IMR-90 (cell line): ENCODE measurements around the gene COX10. TPM values are rescaled to one million over a fixed set of nuclear protein-coding genes. Genes with fewer than 3 reads are reported as not detected.
A peak's percentile ranks its signal among the peaks of the same experiment; 100 is the strongest.

Experiments
- ATAC-seq: fragments of 200-7000 bp; cut with Tn5 transposase; 2 replicates; pipeline ENCODE4 v1.9.1; 2020; ENCODE audit warnings: low read depth, mild to moderate bottlenecking, moderate library complexity
- BruUV-seq: library from RNA; stranded (reverse); fragments of 400-500 nt; replicated peaks from 2 replicates; lab custom pipeline; 2021; lab: Mats Ljungman, UMichigan
- CTCF ChIA-PET: fragments of 300-600 bp; formaldehyde crosslinking; extraction: SDS; loops from one replicate; lab custom pipeline; 2021; ENCODE audit warnings: antibody characterized with exemption; lab: Yijun Ruan, JAX
- POLR2A ChIA-PET: fragments of 300-600 bp; sonication (Branson Sonifier 250); formaldehyde crosslinking; loops from one replicate; lab custom pipeline; 2022; ENCODE audit warnings: antibody characterized with exemption; ENCODE audit not compliant: unreplicated experiment; lab: Charles Lee
- DNase-seq: peaks from one replicate; pipeline ENCODE4 v3.0.0; 2013
- H2AFZ ChIP-seq: replicated peaks from 2 replicates; pipeline ENCODE3; 2013; ENCODE audit warnings: low read length, mild to moderate bottlenecking; ENCODE audit not compliant: poor library complexity
- H2AK5ac ChIP-seq: 2 replicates; pipeline ENCODE4 v1.6.1; 2013; ENCODE audit warnings: low read depth, low read length, inconsistent platforms
- H2AK9ac ChIP-seq: replicated peaks from 2 replicates; pipeline ENCODE3; 2013; ENCODE audit warnings: mild to moderate bottlenecking, low read depth, low read length, moderate library complexity; ENCODE audit not compliant: poor library complexity
- H2BK120ac ChIP-seq: 2 replicates; pipeline ENCODE4 v1.6.1; 2013; ENCODE audit warnings: low read depth, low read length, inconsistent platforms
- H2BK15ac ChIP-seq: 3 replicates; pipeline ENCODE4 v1.6.1; 2013; ENCODE audit warnings: low read depth, low read length, inconsistent platforms
- H2BK20ac ChIP-seq: 2 replicates; pipeline ENCODE4 v1.6.1; 2013; ENCODE audit warnings: low read depth, mild to moderate bottlenecking, inconsistent platforms, low read length, moderate library complexity
- H2BK5ac ChIP-seq: 2 replicates; pipeline ENCODE4 v1.6.1; 2013; ENCODE audit warnings: mild to moderate bottlenecking, low read depth, low read length, inconsistent platforms; ENCODE audit not compliant: poor library complexity, severe bottlenecking
- H3K14ac ChIP-seq: replicated peaks from 2 replicates; pipeline ENCODE4 v1.6.1; 2013; ENCODE audit warnings: low read depth, low read length, inconsistent platforms
- H3K18ac ChIP-seq: 2 replicates; pipeline ENCODE4 v1.6.1; 2013; ENCODE audit warnings: low read depth, low read length, control low read depth
- H3K23ac ChIP-seq: 2 replicates; pipeline ENCODE4 v1.6.1; 2013; ENCODE audit warnings: low read depth, low read length, inconsistent platforms
- H3K27ac ChIP-seq: 2 replicates; pipeline ENCODE4 v1.5.1; 2013; ENCODE audit warnings: mild to moderate bottlenecking, control low read depth, low read length; ENCODE audit not compliant: insufficient read depth
- H3K27me3 ChIP-seq: 2 replicates; pipeline ENCODE4 v1.6.1; 2013; ENCODE audit warnings: low read length; ENCODE audit not compliant: control insufficient read depth, insufficient read depth
- H3K36me3 ChIP-seq: 2 replicates; pipeline ENCODE4 v1.6.1; 2013; ENCODE audit warnings: low read length, mixed read lengths; ENCODE audit not compliant: control insufficient read depth, insufficient read depth
- H3K4ac ChIP-seq: 2 replicates; pipeline ENCODE4 v1.6.1; 2013; ENCODE audit warnings: low read depth, low read length, inconsistent platforms
- H3K4me1 ChIP-seq: 2 replicates; pipeline ENCODE4 v1.6.1; 2013; ENCODE audit warnings: low read length, mixed read lengths; ENCODE audit not compliant: control insufficient read depth, insufficient read depth
- H3K4me2 ChIP-seq: 2 replicates; pipeline ENCODE4 v1.6.1; 2013; ENCODE audit warnings: low read depth, mild to moderate bottlenecking, control low read depth, low read length, moderate library complexity
- H3K4me3 ChIP-seq: 2 replicates; pipeline ENCODE4 v1.5.1; 2013; ENCODE audit warnings: low read depth, mild to moderate bottlenecking, control low read depth, low read length, moderate library complexity; ENCODE audit not compliant: insufficient read depth
- H3K56ac ChIP-seq: 2 replicates; pipeline ENCODE4 v1.6.1; 2013; ENCODE audit warnings: low read length, inconsistent platforms; ENCODE audit not compliant: insufficient read depth; ENCODE audit errors: extremely low read depth
- H3K79me1 ChIP-seq, 2 experiments: 2 replicates each; pipeline ENCODE4 v1.6.1; 2013; ENCODE audit warnings: low read length in 2 of 2, inconsistent platforms in 1 of 2, low read depth in 1 of 2
- H3K9ac ChIP-seq: 2 replicates; pipeline ENCODE4 v1.6.1; 2013; ENCODE audit warnings: low read depth, low read length, control low read depth
- H3K9me1 ChIP-seq: 2 replicates; pipeline ENCODE4 v1.6.1; 2013; ENCODE audit warnings: low read length, inconsistent platforms; ENCODE audit not compliant: insufficient read depth
- H3K9me3 ChIP-seq: 2 replicates; pipeline ENCODE4 v1.6.1; 2013; ENCODE audit warnings: low read length; ENCODE audit not compliant: control insufficient read depth, insufficient read depth
- H4K20me1 ChIP-seq: 2 replicates; pipeline ENCODE4 v1.6.1; 2013; ENCODE audit warnings: low read length, inconsistent platforms; ENCODE audit not compliant: insufficient read depth
- H4K5ac ChIP-seq: 2 replicates; pipeline ENCODE4 v1.6.1; 2013; ENCODE audit warnings: mild to moderate bottlenecking, low read depth, low read length, control low read depth
- H4K8ac ChIP-seq, 2 experiments: 2 replicates each; pipeline ENCODE4 v1.6.1; 2013; ENCODE audit warnings: low read depth in 2 of 2, low read length in 2 of 2, control low read depth in 1 of 2, inconsistent platforms in 1 of 2
- H4K91ac ChIP-seq: 2 replicates; pipeline ENCODE4 v1.6.1; 2013; ENCODE audit warnings: low read depth, low read length, inconsistent platforms; ENCODE audit not compliant: insufficient read depth
- BHLHE40 ChIP-seq: fragments of 150-350 bp; IDR thresholded peaks from 2 replicates; pipeline ENCODE4 v1.6.1; 2016; ENCODE audit warnings: mild to moderate bottlenecking, low read depth, low read length
- CHD1 ChIP-seq: IDR thresholded peaks from 2 replicates; pipeline ENCODE4 v1.6.1; 2012; ENCODE audit warnings: low read depth, low read length, improper control_type of control experiment
- MAFK ChIP-seq: IDR thresholded peaks from 2 replicates; pipeline ENCODE4 v1.6.1; 2012; ENCODE audit warnings: low read depth, low read length, improper control_type of control experiment
- NFE2L2 ChIP-seq: fragments of 150-350 bp; IDR thresholded peaks from 2 replicates; pipeline ENCODE4 v1.6.1; 2016; ENCODE audit warnings: low read depth, mild to moderate bottlenecking, low read length
- RCOR1 ChIP-seq: IDR thresholded peaks from 2 replicates; pipeline ENCODE4 v1.6.1; 2012; ENCODE audit warnings: mild to moderate bottlenecking, low read length, improper control_type of control experiment; ENCODE audit not compliant: insufficient replicate concordance
- SMC3 ChIP-seq: fragments of 150-350 bp; IDR thresholded peaks from 2 replicates; pipeline ENCODE4 v1.6.1; 2016; ENCODE audit warnings: low read depth, mild to moderate bottlenecking, antibody characterized with exemption, low read length, moderate library complexity
- WGBS, 2 experiments: methylation state at CpG; one replicate each; pipeline versions ENCODE4 v1.1.5 to v1.1.7; 2013; ENCODE audit warnings: missing lambda C conversion rate in 2 of 2; ENCODE audit not compliant: insufficient read length in 1 of 2; ENCODE audit errors: extremely low coverage in 2 of 2; 5-methylcytosine and 5-hydroxymethylcytosine counted together
- dilution Hi-C: fragments of 300-500 bp; cut with HindIII; formaldehyde crosslinking; loops from one replicate; pipeline ENCODE4 v1.14.3; 2018; ENCODE audit warnings: low sequenced_read_pairs; ENCODE audit not compliant: unreplicated experiment
- in situ Hi-C: fragments of 300-500 bp; cut with MboI; formaldehyde crosslinking; loops from 3 replicates; pipeline ENCODE4 v1.14.3; 2019; ENCODE audit warnings: low sequenced_read_pairs, inconsistent platforms, mixed read lengths
- intact Hi-C: fragments of 100-400 bp; cut with micrococcal nuclease; formaldehyde crosslinking; loops from 2 replicates; pipeline ENCODE4 v1.10.0; 2022
- polyA plus RNA-seq, 3 experiments: library from polyadenylated mRNA; depleted of rRNA; stranded (reverse); fragments of >200 nt; gene quantifications; 2 replicates each; pipeline ENCODE4 v1.2.3, GENCODE V29; 2012; ENCODE audit warnings: low replicate concordance in 1 of 3
- total RNA-seq: library from RNA; depleted of rRNA; stranded (reverse); fragments of >200 nt; gene quantifications from 2 replicates; pipeline ENCODE4 v1.2.3, GENCODE V29; 2012
- TF ChIP-seq, protein P1 (sequence below): conservative IDR thresholded peaks from 2 replicates; pipeline ENCODE4 v1.5.1; 2012; ENCODE audit warnings: mild to moderate bottlenecking, low read depth, low read length, improper control_type of control experiment

Gene COX10
- total and polyA plus RNA-seq, 2 of the 4 experiments (the other 2 are of a cell fraction) = 15.4 to 16.1 TPM

DNA sequence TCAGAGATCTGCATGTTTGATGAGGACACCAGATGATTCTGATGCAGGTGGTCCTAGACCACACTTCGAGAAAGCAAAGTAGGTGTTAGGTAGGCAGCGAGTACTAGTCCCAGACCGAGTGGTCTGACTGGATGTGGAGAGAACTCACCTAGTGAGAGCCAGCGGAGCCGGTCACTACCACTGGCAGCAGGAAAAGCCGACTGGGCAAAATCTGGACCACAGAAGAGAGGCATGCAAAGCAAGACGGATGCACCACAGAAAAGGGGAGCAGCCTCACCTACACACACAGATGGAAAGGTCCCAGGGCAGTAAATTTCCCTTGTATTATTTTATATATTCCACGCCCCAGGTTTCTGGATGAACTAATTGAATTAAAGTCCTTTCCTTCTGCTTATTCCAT, 13.5 kb downstream of the COX10 start:
- peaks cover 6% of the 10 kb centered on the region for H3K36me3 ChIP-seq
- no TSS peak for BruUV-seq
- H3K18ac ChIP-seq = no peak overlapping the region
- H4K91ac ChIP-seq = no peak overlapping the region
- no peak overlapping the region for H2BK15ac ChIP-seq
- no peaks in the 10 kb centered on the region for H3K9me3 ChIP-seq
- H3K14ac ChIP-seq = no peak overlapping the region
- H3K79me1 ChIP-seq = peaks cover 22 to 34% of the 10 kb centered on the region in 2 experiments
- TF ChIP-seq MAFK (peak; percentile 78), RCOR1 (no peak), BHLHE40 (no peak), SMC3 (no peak), NFE2L2 (no peak), CHD1 (no peak)
- TF ChIP-seq, protein P1, sequence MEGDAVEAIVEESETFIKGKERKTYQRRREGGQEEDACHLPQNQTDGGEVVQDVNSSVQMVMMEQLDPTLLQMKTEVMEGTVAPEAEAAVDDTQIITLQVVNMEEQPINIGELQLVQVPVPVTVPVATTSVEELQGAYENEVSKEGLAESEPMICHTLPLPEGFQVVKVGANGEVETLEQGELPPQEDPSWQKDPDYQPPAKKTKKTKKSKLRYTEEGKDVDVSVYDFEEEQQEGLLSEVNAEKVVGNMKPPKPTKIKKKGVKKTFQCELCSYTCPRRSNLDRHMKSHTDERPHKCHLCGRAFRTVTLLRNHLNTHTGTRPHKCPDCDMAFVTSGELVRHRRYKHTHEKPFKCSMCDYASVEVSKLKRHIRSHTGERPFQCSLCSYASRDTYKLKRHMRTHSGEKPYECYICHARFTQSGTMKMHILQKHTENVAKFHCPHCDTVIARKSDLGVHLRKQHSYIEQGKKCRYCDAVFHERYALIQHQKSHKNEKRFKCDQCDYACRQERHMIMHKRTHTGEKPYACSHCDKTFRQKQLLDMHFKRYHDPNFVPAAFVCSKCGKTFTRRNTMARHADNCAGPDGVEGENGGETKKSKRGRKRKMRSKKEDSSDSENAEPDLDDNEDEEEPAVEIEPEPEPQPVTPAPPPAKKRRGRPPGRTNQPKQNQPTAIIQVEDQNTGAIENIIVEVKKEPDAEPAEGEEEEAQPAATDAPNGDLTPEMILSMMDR = no peak
- dilution Hi-C loops (no loop called here), intact Hi-C loops (no loop called here), in situ Hi-C loops (no loop called here)
- no peak overlapping the region for H2AK9ac ChIP-seq
- no peaks in the 10 kb centered on the region for H4K20me1 ChIP-seq
- H2AFZ ChIP-seq = no peak overlapping the region
- H2BK120ac ChIP-seq = no peak overlapping the region
- H3K23ac ChIP-seq = no peak overlapping the region
- no peak overlapping the region for H3K56ac ChIP-seq
- H2BK20ac ChIP-seq = no peak overlapping the region
- no peak overlapping the region for H4K5ac ChIP-seq
- POLR2A ChIA-PET = no interaction called here
- ATAC-seq = no peak
- no peaks in the 10 kb centered on the region for H3K27me3 ChIP-seq
- H3K4me3 ChIP-seq = no peak overlapping the region
- H2AK5ac ChIP-seq = no peak overlapping the region
- H4K8ac ChIP-seq = no peak overlapping the region
- H3K27ac ChIP-seq = no peak overlapping the region
- H3K4me2 ChIP-seq = no peak overlapping the region
- H3K4ac ChIP-seq = no peak overlapping the region
- no peaks in the 10 kb centered on the region; the same call in 1 of the 2 replicates for H3K4me1 ChIP-seq
- no CpG with 5 or more reads among the region's 8 CpGs for WGBS, 2 experiments
- no peak overlapping the region for H2BK5ac ChIP-seq
- H3K9ac ChIP-seq = no peak overlapping the region
- no peak for DNase-seq
- H3K9me1 ChIP-seq = peaks cover 9% of the 10 kb centered on the region; the same call in 1 of the 2 replicates
- CTCF ChIA-PET = no interaction called here
